ENCODE data around the gene AQP3. TPM values are rescaled to one million over a fixed set of nuclear protein-coding genes. Genes with fewer than 3 reads are reported as not detected.

The AQP3 gene
- total and polyA plus RNA-seq, 2 of the 13 experiments (the other 11 are each of a cell fraction or from before 2014, with no cell fraction given), result 1.4 to 5.5 TPM

- TF ChIP-seq HMGXB4 (CRISPR knock-in tag; IDR thresholded peaks at IDR 0.05; ENCODE audit: borderline replicate concordance in 1 of 2, low read depth in 1 of 2), result peak; percentile 62 to 95; a peak in 2 of 4 replicates
- no peak for TF ChIP-seq GLI4 (CRISPR knock-in tag; IDR thresholded peaks at IDR 0.05; ENCODE audit: borderline replicate concordance)
- TF ChIP-seq HNF4G (IDR thresholded peaks at IDR 0.05; ENCODE audit: borderline replicate concordance, low read depth, low read length), result peak; percentile 84
- peak; percentile 84; the same call in 1 of the 2 replicates for TF ChIP-seq HNF4G (CRISPR knock-in tag; IDR thresholded peaks at IDR 0.05; ENCODE audit: borderline replicate concordance, low read depth)
- peak; percentile 87 for TF ChIP-seq HBP1 (CRISPR knock-in tag; IDR thresholded peaks at IDR 0.05; ENCODE audit: low read depth)
- peak; percentile 97 for TF ChIP-seq ZNF350 (CRISPR knock-in tag; IDR thresholded peaks at IDR 0.05; ENCODE audit: borderline replicate concordance, low read depth)
- peak; percentile 12; the same call in 1 of the 2 replicates for TF ChIP-seq ARID3A (IDR thresholded peaks at IDR 0.05; ENCODE audit: low read depth, low read length)
- peak; percentile 99 for TF ChIP-seq ARID5B (CRISPR knock-in tag; IDR thresholded peaks at IDR 0.05)
- TF ChIP-seq PRDM4 (CRISPR knock-in tag; IDR thresholded peaks at IDR 0.05; ENCODE audit: borderline replicate concordance), result no peak
- peak; percentile 96 for TF ChIP-seq ARNTL (CRISPR knock-in tag; IDR thresholded peaks at IDR 0.05)
- TF ChIP-seq CREBL2 (CRISPR knock-in tag; IDR thresholded peaks at IDR 0.05; ENCODE audit: borderline replicate concordance), result no peak
Observed at GRCh38 chr9:33415501-33416038, 31.8 kb downstream of the AQP3 start (continued).

Data from HepG2 (cell line).